GM20000 (cell line): ENCODE measurements around the gene NDEL1.

ENCODE experiments used
- DNase-seq: peaks from one replicate; pipeline ENCODE4 v3.0.0; 2012; ENCODE audit warnings: low spot score
- CTCF ChIP-seq: IDR thresholded peaks from 2 replicates; pipeline ENCODE4 v1.5.1; 2012; ENCODE audit warnings: mild to moderate bottlenecking, control low read depth; ENCODE audit errors: extremely low read depth, missing control alignments

NDEL1 gene

GRCh38 chr17:8465759-8466158, 30.1 kb downstream of the NDEL1 start:
- TF ChIP-seq CTCF, result no peak
- no peak for DNase-seq

GRCh38 chr17:8466456-8466855, 30.8 kb downstream of the NDEL1 start:
- no peak for TF ChIP-seq CTCF
- no peak for DNase-seq

GRCh38 chr17:8466873-8467272, 31.2 kb downstream of the NDEL1 start:
- no peak for TF ChIP-seq CTCF
- no peak for DNase-seq

GRCh38 chr17:8467527-8467926, 31.8 kb downstream of the NDEL1 start:
- DNase-seq, result no peak
- no peak for TF ChIP-seq CTCF

- no peak for TF ChIP-seq CTCF
- no peak for DNase-seq
Observed at GRCh38 chr17:8468127-8468526, 32.4 kb downstream of the NDEL1 start.

- TF ChIP-seq CTCF, result no peak
- no peak for DNase-seq
Observed at GRCh38 chr17:8468980-8469379, 33.3 kb downstream of the NDEL1 start.

GRCh38 chr17:8469964-8470363, 34.3 kb downstream of the NDEL1 start:
- DNase-seq, result no peak
- TF ChIP-seq CTCF, result no peak

GRCh38 chr17:8470447-8471047, 34.9 kb downstream of the NDEL1 start:
- DNase-seq, result no peak
- TF ChIP-seq CTCF, result no peak
